BLaER1 treated with 17β-estradiol and CSF1 and Interleukin-3, amounts not matched to agents 10 nM and 100 nM (cell line): ENCODE data around the gene ANK2.

Experiments
- H3K27ac ChIP-seq, 11 experiments: shearing (Covaris generic); formaldehyde crosslinking; 2 replicates each; pipeline ENCODE4 v1.8.1; 2022
- H3K27me3 ChIP-seq, 11 experiments: shearing (Covaris generic); formaldehyde crosslinking; 2 replicates each; pipeline ENCODE4 v1.8.1; 2022
- H3K36me3 ChIP-seq, 11 experiments: shearing (Covaris generic); formaldehyde crosslinking; 2 replicates each; pipeline ENCODE4 v1.8.1; 2022
- H3K4me1 ChIP-seq, 10 experiments: shearing (Covaris generic); formaldehyde crosslinking; 2 replicates each; pipeline ENCODE4 v1.8.1; 2022
- H3K4me2 ChIP-seq, 11 experiments: shearing (Covaris generic); formaldehyde crosslinking; 2 replicates each; pipeline ENCODE4 v1.8.1; 2022
- H3K4me3 ChIP-seq, 10 experiments: shearing (Covaris generic); formaldehyde crosslinking; 2 replicates each; pipeline ENCODE4 v1.8.1; 2022
- H3K9ac ChIP-seq, 11 experiments: shearing (Covaris generic); formaldehyde crosslinking; 2 replicates each; pipeline ENCODE4 v1.8.1; 2022
- H3K9me3 ChIP-seq, 11 experiments: shearing (Covaris generic); formaldehyde crosslinking; replicated peaks in 1 of 11; 2 replicates each; pipeline ENCODE4 v1.8.1; 2022
- H4K20me1 ChIP-seq, 11 experiments: shearing (Covaris generic); formaldehyde crosslinking; 2 replicates each; pipeline ENCODE4 v1.8.1; 2022
- Cebpa-rat ChIP-seq, 11 experiments: shearing (Covaris generic); IDR thresholded peaks; 2 replicates each; pipeline ENCODE4 v1.8.1; 2022

The ANK2 gene

DNA sequence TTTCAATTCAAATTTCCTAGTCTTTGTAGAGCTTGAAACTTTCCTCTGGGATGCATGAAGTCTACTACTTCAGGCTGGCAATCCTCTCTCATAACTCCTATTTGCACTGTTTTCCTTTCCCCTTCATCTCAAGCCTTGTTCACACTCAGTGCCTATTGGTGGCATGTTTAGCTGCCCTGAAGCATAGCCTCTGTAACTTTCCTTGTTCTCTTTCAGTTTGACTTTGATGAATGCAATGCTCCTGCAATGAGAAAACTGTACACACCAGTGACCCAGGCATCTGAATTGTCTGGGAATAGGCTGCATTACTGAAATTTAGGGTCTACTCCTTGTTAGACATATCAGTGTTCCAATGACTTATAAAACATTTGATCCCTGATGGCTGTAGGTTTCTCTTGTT is 81.7 kb downstream of the ANK2 start:
- Histone ChIP-seq H3K4me2 (no peak overlapping the region), H3K27me3 (no peaks in the 10 kb centered on the region), H3K4me1 (no peaks in the 10 kb centered on the region), H3K36me3 (no peaks in the 10 kb centered on the region), H3K9ac (no peak overlapping the region), H3K27ac (no peak overlapping the region), H3K4me3 (no peak overlapping the region), H3K9me3 (no peaks in the 10 kb centered on the region), H4K20me1 (no peaks in the 10 kb centered on the region)
- TF ChIP-seq Cebpa-rat (IDR thresholded peaks at IDR 0.05): no peak

DNA sequence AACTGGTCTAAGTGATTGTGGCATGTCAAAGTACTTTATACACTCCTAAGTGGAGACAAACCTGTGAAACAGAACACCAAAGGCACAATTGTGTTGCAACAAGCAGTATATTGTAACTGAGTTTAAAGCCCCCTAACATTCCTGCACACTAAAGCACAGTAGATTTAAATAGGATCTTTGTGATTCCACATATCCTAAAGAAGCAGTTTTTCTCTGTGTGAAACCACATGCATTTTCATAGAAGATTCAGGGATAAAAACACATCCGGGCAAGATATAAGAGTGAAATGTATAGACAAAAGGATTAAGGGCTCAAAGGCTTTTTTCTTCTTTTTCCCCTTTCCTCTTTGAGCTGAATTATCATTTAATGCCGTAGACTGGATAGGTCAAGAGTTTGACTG is 82.2 kb downstream of the ANK2 start:
- Histone ChIP-seq H3K36me3 (no peaks in the 10 kb centered on the region), H3K27ac (no peak overlapping the region), H3K27me3 (no peaks in the 10 kb centered on the region), H3K4me3 (no peak overlapping the region), H3K9me3 (no peaks in the 10 kb centered on the region), H3K4me1 (no peaks in the 10 kb centered on the region), H3K4me2 (no peak overlapping the region), H3K9ac (no peak overlapping the region), H4K20me1 (no peaks in the 10 kb centered on the region)
- no peak for TF ChIP-seq Cebpa-rat (IDR thresholded peaks at IDR 0.05)

DNA sequence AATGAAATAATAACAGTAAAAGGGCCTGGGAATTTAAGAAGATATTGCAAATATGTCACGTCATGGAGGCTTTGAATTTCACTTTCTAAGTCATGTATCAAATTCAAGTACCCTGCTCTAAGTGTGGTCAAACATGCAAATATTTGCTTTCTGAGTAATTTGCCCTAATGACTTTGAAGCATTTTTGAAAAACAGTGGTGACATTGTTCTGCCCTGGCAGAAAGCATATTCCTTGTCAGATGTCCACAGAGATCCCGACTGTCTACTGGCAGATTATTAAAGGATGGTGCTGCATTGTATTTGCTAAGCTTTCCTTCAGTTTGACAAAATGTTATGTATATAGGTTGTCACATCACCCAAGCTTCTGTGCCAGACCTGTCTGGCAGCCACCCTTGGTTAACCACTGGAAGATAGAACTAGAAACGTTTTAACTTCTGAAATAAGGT is 92.5 kb downstream of the ANK2 start:
- Histone ChIP-seq H3K9me3 (no peaks in the 10 kb centered on the region), H3K27me3 (no peaks in the 10 kb centered on the region), H3K36me3 (no peaks in the 10 kb centered on the region), H3K4me3 (no peak overlapping the region), H4K20me1 (no peaks in the 10 kb centered on the region), H3K9ac (no peak overlapping the region), H3K27ac (no peak overlapping the region), H3K4me2 (no peak overlapping the region), H3K4me1 (peaks cover 0 to 15% (median 8%) of the 10 kb centered on the region in 10 experiments; a peak in 12 of 20 replicates)
- TF ChIP-seq Cebpa-rat (IDR thresholded peaks at IDR 0.05): no peak

DNA sequence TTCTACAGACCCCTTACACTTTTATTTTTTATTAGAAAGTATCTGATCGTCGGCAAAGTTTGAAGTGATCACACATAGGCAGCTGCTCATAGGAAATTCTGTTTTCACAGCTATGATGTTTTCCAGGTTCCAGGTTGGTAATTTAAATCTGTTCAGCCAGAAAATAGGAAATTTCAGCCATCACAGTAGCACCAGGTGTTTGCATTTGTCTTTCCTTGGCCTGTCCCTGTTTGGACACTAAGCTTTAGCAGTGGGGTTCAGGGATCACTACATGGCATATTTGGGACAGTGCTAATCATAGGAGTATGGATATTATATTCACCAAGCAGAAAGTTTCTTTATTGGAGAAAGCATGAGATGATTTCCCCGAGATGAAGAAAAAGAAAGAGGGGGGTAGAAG is 92.9 kb downstream of the ANK2 start:
- H4K20me1 ChIP-seq: no peaks in the 10 kb centered on the region
- no peaks in the 10 kb centered on the region for H3K9me3 ChIP-seq
- H3K36me3 ChIP-seq: no peaks in the 10 kb centered on the region
- H3K4me1 ChIP-seq: peaks cover 0 to 18% (median 9%) of the 10 kb centered on the region in 10 experiments; a peak in 13 of 20 replicates
- TF ChIP-seq Cebpa-rat (IDR thresholded peaks at IDR 0.05): no peak
- no peak overlapping the region for H3K27ac ChIP-seq
- H3K4me3 ChIP-seq: no peak overlapping the region
- H3K4me2 ChIP-seq: no peak overlapping the region
- H3K9ac ChIP-seq: no peak overlapping the region
- H3K27me3 ChIP-seq: no peaks in the 10 kb centered on the region

DNA sequence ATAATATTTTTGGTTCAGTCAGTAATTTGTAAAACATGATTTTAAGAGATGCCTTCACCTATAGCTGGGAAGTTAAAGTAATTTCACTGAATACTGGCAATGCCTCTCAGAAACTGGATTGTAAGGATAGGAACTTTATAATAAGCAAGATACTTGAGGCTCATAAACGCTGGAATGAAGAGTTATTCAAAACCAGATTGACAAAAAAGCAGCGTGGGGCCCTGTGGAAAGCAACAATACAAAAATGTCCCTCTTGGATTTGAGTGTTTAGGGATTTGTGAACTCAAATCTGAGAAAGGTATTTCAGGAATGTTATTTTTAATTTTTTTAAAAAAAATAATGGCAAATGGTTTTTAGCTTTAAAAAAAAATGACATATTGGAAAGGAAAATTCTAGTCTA is 94.6 kb downstream of the ANK2 start:
- H3K4me2 ChIP-seq: no peak overlapping the region
- no peaks in the 10 kb centered on the region for H3K36me3 ChIP-seq
- no peak overlapping the region for H3K4me3 ChIP-seq
- H4K20me1 ChIP-seq: no peaks in the 10 kb centered on the region
- TF ChIP-seq Cebpa-rat (IDR thresholded peaks at IDR 0.05): no peak
- no peaks in the 10 kb centered on the region for H3K9me3 ChIP-seq
- H3K4me1 ChIP-seq: peaks cover 0 to 19% (median 9%) of the 10 kb centered on the region in 10 experiments; a peak in 13 of 20 replicates
- no peak overlapping the region for H3K27ac ChIP-seq
- no peaks in the 10 kb centered on the region for H3K27me3 ChIP-seq
- H3K9ac ChIP-seq: no peak overlapping the region

DNA sequence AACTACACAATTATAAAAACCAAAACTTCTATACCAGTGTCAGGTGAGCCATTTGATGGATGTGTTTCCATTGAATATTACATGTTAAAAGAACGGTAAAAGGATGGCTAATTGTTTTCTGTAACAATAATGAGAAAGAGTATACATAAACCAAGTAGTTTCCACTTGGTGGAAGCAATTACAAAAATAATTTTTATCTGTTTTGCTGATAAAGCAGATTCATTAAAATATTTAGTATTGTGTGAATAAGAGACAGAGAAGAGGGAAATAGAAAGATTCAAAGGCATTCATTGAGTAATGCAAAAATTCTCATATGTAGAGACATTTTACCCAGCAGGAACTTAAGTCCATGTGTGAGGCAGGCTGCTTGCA is 95.7 kb downstream of the ANK2 start:
- no peaks in the 10 kb centered on the region for H4K20me1 ChIP-seq
- no peaks in the 10 kb centered on the region for H3K27me3 ChIP-seq
- H3K4me1 ChIP-seq: peaks cover 0 to 19% (median 9%) of the 10 kb centered on the region in 10 experiments; a peak in 13 of 20 replicates
- TF ChIP-seq Cebpa-rat (IDR thresholded peaks at IDR 0.05): no peak
- no peaks in the 10 kb centered on the region for H3K9me3 ChIP-seq
- H3K4me3 ChIP-seq: no peak overlapping the region
- peak overlapping the region in 7 of 11 experiments; percentile 19 to 57 (median 33); a peak in 9 of 22 replicates for H3K4me2 ChIP-seq
- no peak overlapping the region for H3K9ac ChIP-seq
- no peaks in the 10 kb centered on the region for H3K36me3 ChIP-seq
- no peak overlapping the region for H3K27ac ChIP-seq

DNA sequence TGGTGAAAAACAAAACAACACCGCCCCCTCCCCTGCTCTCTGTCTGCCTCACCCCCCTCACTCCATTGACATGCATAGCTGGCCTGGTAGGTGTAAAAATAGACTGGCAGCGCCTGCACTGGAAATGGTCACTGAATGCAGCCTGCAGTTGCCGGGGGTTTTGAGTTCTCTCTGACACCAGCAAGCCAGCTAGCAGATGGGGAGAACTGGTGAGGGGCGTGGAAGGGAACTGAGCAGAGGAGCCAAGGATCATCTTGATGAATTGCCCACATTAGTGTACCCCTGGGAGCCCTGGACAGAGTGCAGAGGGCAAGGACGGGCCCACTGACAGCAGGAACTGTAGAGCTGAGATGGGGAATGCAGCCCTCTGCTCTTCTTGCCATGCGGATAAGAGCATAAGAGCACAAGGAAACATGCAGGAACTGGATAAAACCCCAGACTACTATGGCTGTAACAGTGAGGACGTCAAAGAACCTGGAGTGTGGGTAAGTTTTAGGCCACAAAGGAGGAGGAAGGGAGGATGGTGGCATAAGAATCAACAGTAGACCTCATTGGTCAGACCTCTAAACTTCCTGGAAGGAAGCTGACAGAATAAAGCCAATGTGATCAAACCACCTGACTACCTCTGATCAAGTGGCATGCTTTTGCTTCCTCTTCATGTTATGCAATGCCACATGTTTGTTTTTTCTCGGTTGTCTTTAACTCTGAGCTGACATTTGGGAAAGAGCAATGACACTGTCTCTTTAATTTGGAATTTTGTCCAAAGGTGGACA is 96.3 kb downstream of the ANK2 start:
- Histone ChIP-seq H3K9me3 (no peaks in the 10 kb centered on the region), H3K27ac (no peak overlapping the region), H3K4me1 (peaks cover 0 to 19% (median 9%) of the 10 kb centered on the region in 10 experiments; a peak in 13 of 20 replicates), H3K9ac (no peak overlapping the region), H3K27me3 (no peaks in the 10 kb centered on the region), H3K36me3 (no peaks in the 10 kb centered on the region), H4K20me1 (no peaks in the 10 kb centered on the region), H3K4me3 (no peak overlapping the region), H3K4me2 (peak overlapping the region in 10 of 11 experiments; percentile 2 to 57 (median 25); a peak in 15 of 22 replicates)
- no peak for TF ChIP-seq Cebpa-rat (IDR thresholded peaks at IDR 0.05)

DNA sequence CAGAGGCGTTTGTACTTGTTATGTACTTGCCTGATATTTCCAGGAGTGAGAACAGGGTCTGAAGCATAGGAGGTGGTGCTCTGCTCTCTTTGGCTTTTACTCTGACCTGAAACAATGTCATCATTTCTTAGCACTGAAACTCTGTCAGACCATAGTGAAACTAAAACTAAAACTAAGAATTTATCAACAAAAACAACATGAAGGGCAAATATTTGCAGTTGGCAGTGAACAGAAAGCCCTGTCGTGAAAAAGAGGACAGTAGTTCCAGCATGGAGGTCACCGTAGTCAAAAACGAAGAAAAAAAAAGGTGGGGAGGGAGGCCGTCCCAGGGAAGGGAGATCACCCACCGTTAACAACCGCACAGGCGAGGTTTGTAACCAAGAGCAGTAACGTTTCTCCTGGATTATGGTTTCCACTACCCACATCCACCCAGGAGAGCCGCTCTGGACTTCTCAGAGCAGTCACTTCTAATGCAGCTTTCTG is 97.5 kb downstream of the ANK2 start:
- H4K20me1 ChIP-seq: no peaks in the 10 kb centered on the region
- no peaks in the 10 kb centered on the region for H3K36me3 ChIP-seq
- peaks cover 0 to 19% (median 9%) of the 10 kb centered on the region in 10 experiments; a peak in 13 of 20 replicates for H3K4me1 ChIP-seq
- peak overlapping the region in 8 of 11 experiments; percentile 35 to 55 (median 42); a peak in 11 of 22 replicates for H3K27ac ChIP-seq
- H3K9ac ChIP-seq: peak overlapping the region; percentile 10 to 61 (median 43); a peak in 14 of 22 replicates
- no peak for TF ChIP-seq Cebpa-rat (IDR thresholded peaks at IDR 0.05)
- H3K4me3 ChIP-seq: peak overlapping the region; percentile 11 to 53 (median 42); a peak in 15 of 20 replicates
- no peaks in the 10 kb centered on the region for H3K9me3 ChIP-seq
- H3K4me2 ChIP-seq: peak overlapping the region; percentile 25 to 71 (median 51); a peak in 20 of 22 replicates
- no peaks in the 10 kb centered on the region for H3K27me3 ChIP-seq

DNA sequence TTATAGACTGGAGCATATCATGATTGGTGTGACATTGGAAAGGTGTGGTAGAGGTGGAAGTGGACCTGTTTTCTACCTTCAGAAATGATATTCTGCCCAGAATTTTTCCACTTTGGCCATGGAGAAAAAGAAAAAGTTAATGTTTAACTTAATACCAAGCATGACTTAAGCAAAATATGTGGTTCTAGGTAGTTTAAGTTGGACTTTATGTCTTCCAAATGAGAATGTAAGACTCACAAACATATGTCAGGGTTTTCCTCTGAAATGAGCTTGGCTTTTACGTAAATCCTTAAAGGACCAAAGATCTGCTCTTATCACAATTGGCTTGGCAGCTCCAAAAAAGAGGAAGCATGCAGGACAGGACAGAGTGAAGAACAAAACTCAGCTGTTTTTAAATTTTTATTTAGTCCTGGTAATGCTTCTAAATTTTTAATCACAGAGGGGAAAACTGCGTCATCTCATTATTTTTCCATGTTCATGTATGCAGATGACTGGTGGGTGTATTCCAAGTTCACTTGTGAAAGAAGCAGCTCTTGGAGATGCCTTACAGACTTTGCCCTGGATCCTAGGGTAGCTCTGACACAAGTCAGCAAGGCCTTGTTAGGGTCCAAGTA is 98.2 kb downstream of the ANK2 start:
- Histone ChIP-seq H3K27me3 (no peaks in the 10 kb centered on the region), H3K27ac (0 out of 22 replicates have a peak overlapping the region, but pooled peaks of 1 of the 11 experiments have one; percentile 35), H3K9me3 (no peaks in the 10 kb centered on the region), H3K9ac (peak overlapping the region in 2 of 11 experiments; percentile 43 to 61; a peak in 1 of 22 replicates), H3K4me3 (peak overlapping the region in 4 of 10 experiments; percentile 19 to 45 (median 42); a peak in 3 of 20 replicates), H3K4me2 (peak overlapping the region in 10 of 11 experiments; percentile 25 to 71 (median 54); a peak in 14 of 22 replicates), H3K36me3 (no peaks in the 10 kb centered on the region), H3K4me1 (peaks cover 0 to 24% (median 11%) of the 10 kb centered on the region in 10 experiments; a peak in 13 of 20 replicates), H4K20me1 (no peaks in the 10 kb centered on the region)
- TF ChIP-seq Cebpa-rat (IDR thresholded peaks at IDR 0.05): no peak
